Transverse colon (tissue), 4 donors: Measurements from ENCODE around the gene GPC6. TPM values are rescaled to one million over a fixed set of nuclear protein-coding genes. Genes with fewer than 3 reads are reported as not detected.

Experiments used
- DNase-seq: peaks from one replicate; pipeline ENCODE4 v3.0.0-alpha.2; 2019
- H3K27ac ChIP-seq, 4 donors: fragments of 200-600 bp; sonication (generic); 2 replicates each; pipeline ENCODE4 v1.5.1; 2016 to 2018; ENCODE audit warnings: inconsistent platforms in 4 of 4
- H3K27me3 ChIP-seq: fragments of 200-600 bp; sonication (generic); 2 replicates; pipeline ENCODE4 v1.5.1; 2017; ENCODE audit warnings: inconsistent platforms
- H3K36me3 ChIP-seq, 4 donors: fragments of 200-600 bp; sonication (generic); 2 replicates each; pipeline ENCODE4 v1.5.1; 2017 to 2019; ENCODE audit warnings: inconsistent platforms in 4 of 4
- H3K4me1 ChIP-seq, 4 donors: fragments of 200-600 bp; sonication (generic); 2 replicates each; pipeline ENCODE4 v1.5.1; 2017 to 2020; ENCODE audit warnings: inconsistent platforms in 4 of 4
- H3K4me3 ChIP-seq, 4 donors: fragments of 200-600 bp; sonication (generic); 1 replicate in 1 of 4; 2 replicates in 3 of 4; pipeline versions ENCODE4 v1.5.1 to v1.6.1; 2017 to 2019; ENCODE audit warnings: inconsistent platforms in 4 of 4
- H3K9me3 ChIP-seq, 2 donors: fragments of 200-600 bp; sonication (generic); 2 replicates each; pipeline ENCODE4 v1.5.1; 2017 to 2019; ENCODE audit warnings: inconsistent platforms in 2 of 2
- CTCF ChIP-seq, 5 experiments: fragments of 200-600 bp in 3 of 5; fragments of 450-650 bp in 2 of 5; sonication (generic) in 3 of 5; IDR thresholded peaks; 1 replicate in 2 of 5; 2 replicates in 3 of 5; pipeline ENCODE4 v1.5.1; 2016 to 2017; ENCODE audit warnings: antibody characterized with exemption in 5 of 5, inconsistent platforms in 3 of 5, mild to moderate bottlenecking in 2 of 5, moderate library complexity in 1 of 5
- EP300 ChIP-seq: sonication (generic); formaldehyde crosslinking; IDR thresholded peaks from one replicate; pipeline ENCODE4 v1.6.1; 2017; ENCODE audit warnings: antibody characterized with exemption, low read depth
- POLR2A ChIP-seq: fragments of 450-650 bp; IDR thresholded peaks from one replicate; pipeline ENCODE4 v1.6.1; 2016; ENCODE audit warnings: antibody characterized with exemption, mild to moderate bottlenecking, moderate library complexity
- POLR2AphosphoS5 ChIP-seq, 3 donors: sonication (generic); formaldehyde crosslinking; IDR thresholded peaks; one replicate each; pipeline ENCODE4 v1.6.1; 2016; ENCODE audit warnings: antibody characterized with exemption in 3 of 3
- WGBS, 2 donors: methylation state at CpG; one replicate each; pipeline ENCODE4 v1.1.5; 2018; ENCODE audit warnings: low coverage in 1 of 2; 5-methylcytosine and 5-hydroxymethylcytosine counted together
- in situ Hi-C, 4 donors: fragments of 200-750 bp; cut with MboI; loops; one replicate each; pipeline versions ENCODE4 v1.15.0 to v1.15.1; 2017; ENCODE audit warnings: low sequenced_read_pairs in 3 of 4, low pct_ligation_motif_present in 1 of 4, low pct_unique_long_range_greater_than_20kb in 1 of 4
- intact Hi-C: fragments of 100-400 bp; cut with DNase I; formaldehyde crosslinking; loops from one replicate; pipeline ENCODE4 v1.15.1; 2023; ENCODE audit warnings: low total_unique reads
- total RNA-seq, 4 donors: library from RNA; depleted of rRNA; stranded (reverse); fragments of >200 nt; gene quantifications; one replicate each; pipeline ENCODE4 v1.1.0, GENCODE V29; 2016

The GPC6 gene
- total RNA-seq, 4 donors from 2014 or later: 0.75 to 5.7 (median 4.0) TPM

- no peak overlapping the region for H3K4me3 ChIP-seq
- intact Hi-C loops (no loop called here), in situ Hi-C loops (no loop called here)
- no peaks in the 10 kb centered on the region for H3K4me1 ChIP-seq
- H3K36me3 ChIP-seq: no peaks in the 10 kb centered on the region
- 63 to 75% methylated on average over 8 of the region's 8 CpGs for WGBS, 2 donors
- H3K27ac ChIP-seq: no peak overlapping the region
- H3K9me3 ChIP-seq: no peaks in the 10 kb centered on the region
- DNase-seq: no peak
- no peak for TF ChIP-seq POLR2A
- no peak for TF ChIP-seq CTCF (IDR thresholded peaks at IDR 0.05)
- no peak for TF ChIP-seq POLR2AphosphoS5 (IDR thresholded peaks at IDR 0.05)
- TF ChIP-seq EP300: no peak
- no peaks in the 10 kb centered on the region for H3K27me3 ChIP-seq
Measured at GRCh38 chr13:93413972-93414717, 187.5 kb downstream of the GPC6 start.

GRCh38 chr13:93416736-93417355 lies 190.2 kb downstream of the GPC6 start:
- intact Hi-C loops: no loop called here
- Histone ChIP-seq H3K27ac (no peak overlapping the region), H3K27me3 (no peaks in the 10 kb centered on the region), H3K4me3 (no peak overlapping the region), H3K4me1 (no peaks in the 10 kb centered on the region), H3K9me3 (no peaks in the 10 kb centered on the region), H3K36me3 (no peaks in the 10 kb centered on the region)
- no peak for DNase-seq
- in situ Hi-C loops: no loop called here
- TF ChIP-seq EP300: no peak
- TF ChIP-seq POLR2AphosphoS5 (IDR thresholded peaks at IDR 0.05): no peak
- no peak for TF ChIP-seq POLR2A
- no peak for TF ChIP-seq CTCF (IDR thresholded peaks at IDR 0.05)
- 60 to 64% methylated on average over 1 of the region's 1 CpG for WGBS, 2 donors

- intact Hi-C loops (no loop called here), in situ Hi-C loops (no loop called here)
- Histone ChIP-seq H3K9me3 (no peaks in the 10 kb centered on the region), H3K4me1 (no peaks in the 10 kb centered on the region), H3K27ac (no peak overlapping the region), H3K36me3 (no peaks in the 10 kb centered on the region), H3K27me3 (no peaks in the 10 kb centered on the region), H3K4me3 (no peak overlapping the region)
- DNase-seq: no peak
- TF ChIP-seq POLR2A: no peak
- no peak for TF ChIP-seq POLR2AphosphoS5 (IDR thresholded peaks at IDR 0.05)
- TF ChIP-seq CTCF (IDR thresholded peaks at IDR 0.05): no peak
- TF ChIP-seq EP300: no peak
- 92 to 94% methylated on average over 8 of the region's 8 CpGs for WGBS, 2 donors
Measured at GRCh38 chr13:93418398-93418797, 191.8 kb downstream of the GPC6 start.

- H3K4me3 ChIP-seq: no peak overlapping the region
- no peak overlapping the region for H3K27ac ChIP-seq
- H3K4me1 ChIP-seq: no peaks in the 10 kb centered on the region
- no peaks in the 10 kb centered on the region for H3K27me3 ChIP-seq
- no peaks in the 10 kb centered on the region for H3K36me3 ChIP-seq
- DNase-seq: no peak
- H3K9me3 ChIP-seq: no peaks in the 10 kb centered on the region
- TF ChIP-seq POLR2AphosphoS5 (IDR thresholded peaks at IDR 0.05) (no peak), POLR2A (no peak)
- WGBS, 2 donors: 57 to 67% methylated on average over 1 of the region's 1 CpG
- intact Hi-C loops: no loop called here
- in situ Hi-C loops: no loop called here
Measured at GRCh38 chr13:93420206-93420605, 193.6 kb downstream of the GPC6 start.
